ENCODE data around the gene DAPK2. TPM values are rescaled to one million over a fixed set of nuclear protein-coding genes. Genes with fewer than 3 reads are reported as not detected.

Gene DAPK2
- total RNA-seq, 1 experiment from 2014 or later = under 0.01 TPM

DNA sequence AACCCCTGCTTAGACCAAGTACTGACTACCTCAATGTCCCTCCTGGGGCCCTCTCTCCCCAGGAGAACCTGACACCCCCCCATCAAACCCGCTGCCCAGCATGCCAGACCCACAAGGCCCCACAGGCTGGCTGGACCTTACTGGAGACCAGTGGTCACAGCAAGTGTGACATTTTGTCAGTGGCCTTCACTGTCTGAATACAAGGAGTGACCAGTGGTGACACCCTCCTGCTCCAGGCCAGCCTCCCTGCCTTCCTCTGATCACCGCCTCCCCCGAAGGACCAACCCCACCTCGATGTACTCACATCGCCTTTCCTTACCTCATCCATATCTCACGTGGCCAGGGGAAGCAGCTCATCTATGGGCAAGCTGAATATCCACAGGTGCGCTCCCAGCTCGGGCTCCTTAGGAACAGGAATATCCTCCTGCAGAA, 150.5 kb downstream of the DAPK2 start:
- no peak for DNase-seq (ENCODE audit: low read depth)

DNA sequence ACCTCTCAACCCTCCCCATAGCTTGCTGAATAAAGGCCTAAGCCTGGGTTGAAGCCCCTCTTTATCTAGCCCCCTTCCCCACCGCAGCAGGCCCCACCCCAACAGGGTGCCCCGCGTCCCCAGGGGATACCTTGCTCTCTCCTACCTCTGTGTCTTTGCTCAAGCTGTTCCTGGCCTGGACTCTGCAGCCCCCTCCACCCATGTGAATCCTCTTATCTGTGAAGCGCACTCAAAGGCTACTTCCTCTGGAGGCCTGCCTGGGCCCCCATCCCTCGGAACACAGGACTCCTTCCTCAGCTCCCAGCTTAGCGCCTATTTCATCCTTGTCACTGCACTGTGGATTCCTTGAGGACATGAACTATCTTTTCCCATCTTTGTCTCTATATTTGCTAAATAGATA, 151.1 kb downstream of the DAPK2 start:
- no peak for DNase-seq (ENCODE audit: low read depth)

DNA sequence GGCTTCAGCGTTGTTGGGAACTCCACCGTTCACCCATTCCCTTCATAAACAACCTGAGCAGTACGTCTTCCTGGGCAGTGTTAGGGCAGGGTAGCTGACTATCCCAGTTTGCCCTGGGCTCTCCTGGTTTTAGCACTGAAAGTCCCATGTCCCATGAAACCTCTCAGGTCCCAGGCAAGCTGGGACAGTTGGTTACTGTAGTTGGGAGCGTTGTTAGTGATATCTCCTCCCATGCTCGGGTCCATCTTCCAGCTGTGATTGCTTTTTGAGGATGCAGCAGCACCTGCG, 151.7 kb downstream of the DAPK2 start:
- DNase-seq (ENCODE audit: low read depth) = no peak

DNA sequence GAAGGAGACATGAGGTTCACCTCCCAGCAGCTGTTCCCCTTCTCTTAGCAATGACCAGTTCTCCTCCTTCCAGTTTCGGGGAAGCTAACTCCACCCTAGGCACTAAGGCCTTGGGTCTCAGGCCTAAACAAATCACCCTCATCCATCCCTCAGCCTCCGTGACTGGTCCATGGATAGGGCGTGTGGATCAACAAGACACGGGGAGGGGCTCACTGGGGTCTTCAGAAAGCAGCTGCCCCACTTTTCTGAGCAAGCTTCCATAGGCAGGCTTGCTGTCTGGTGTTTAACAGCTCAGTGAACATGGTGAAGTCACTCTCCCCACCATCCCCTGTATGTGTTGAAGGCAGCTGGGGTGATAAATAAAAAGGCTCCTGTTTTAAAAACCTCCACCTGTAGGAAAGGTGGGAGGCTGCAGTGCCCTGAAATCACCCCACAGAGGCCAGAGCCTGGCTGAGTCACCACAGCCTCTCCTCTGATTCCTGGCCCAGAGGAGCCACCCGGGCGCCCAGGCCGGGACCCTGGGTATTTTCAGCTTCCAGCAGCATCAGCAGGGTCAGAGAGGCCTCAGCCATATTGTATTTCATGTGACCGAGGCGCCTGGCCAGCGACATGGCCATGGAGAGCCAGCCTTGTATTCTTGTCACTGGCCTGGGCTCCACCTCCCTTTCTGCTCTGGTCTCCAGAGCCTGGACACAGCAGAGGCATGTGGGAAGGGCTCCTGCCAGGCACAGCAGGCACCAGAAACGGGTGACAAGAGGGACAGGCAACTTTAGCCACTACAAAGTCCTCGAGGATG, 152.2 kb downstream of the DAPK2 start:
- no peak for DNase-seq (ENCODE audit: low read depth)

DNA sequence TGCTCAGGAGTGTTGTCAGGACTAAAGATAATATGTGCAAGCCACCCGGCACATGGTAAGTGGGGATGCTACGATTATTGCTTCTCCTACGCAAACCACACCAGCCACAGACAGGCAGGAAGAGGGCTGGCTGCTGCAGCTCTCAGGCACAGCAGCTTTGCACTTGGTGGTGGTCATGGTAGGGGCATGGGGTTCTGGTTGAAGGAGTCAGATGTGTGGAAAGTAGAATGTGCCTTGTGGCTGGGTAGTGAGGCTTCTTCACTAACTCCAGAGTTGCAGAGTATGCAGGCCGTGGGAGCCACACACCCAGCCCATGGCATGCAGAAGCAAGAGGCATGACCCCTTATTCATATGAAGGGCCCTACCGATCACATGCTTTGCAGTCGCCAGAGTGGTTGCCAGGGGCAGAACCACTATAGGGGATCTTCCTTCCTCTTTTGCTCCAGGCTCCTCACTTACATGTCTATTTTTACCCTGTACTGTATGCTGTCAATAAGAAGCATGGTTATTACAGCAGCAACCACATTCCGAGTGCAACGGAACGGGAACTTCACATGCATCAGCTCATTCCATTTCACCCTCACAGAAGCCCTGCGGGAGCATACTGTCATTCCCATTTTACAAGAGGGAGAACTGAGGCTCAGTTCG, 153.4 kb downstream of the DAPK2 start:
- DNase-seq (ENCODE audit: low read depth) = peak; percentile 21

DNA sequence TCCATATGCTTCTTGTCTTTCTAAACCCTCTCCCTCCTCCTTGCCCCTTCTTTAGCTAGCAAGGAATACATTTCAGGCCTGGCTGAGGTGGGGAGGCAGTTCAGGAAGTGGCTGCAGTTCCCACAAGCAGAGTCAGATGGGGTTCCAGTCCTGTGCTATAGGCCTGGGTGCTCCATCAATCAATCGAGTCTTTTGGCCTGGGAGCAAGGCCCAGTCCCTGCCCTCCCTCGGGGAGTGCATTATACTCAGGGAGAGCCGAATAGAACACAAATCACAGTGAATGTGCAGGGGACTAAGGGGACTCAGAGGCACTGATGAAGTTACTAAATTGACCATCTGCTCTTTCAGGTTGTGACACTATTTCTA, 154.5 kb downstream of the DAPK2 start:
- DNase-seq (ENCODE audit: low read depth) = no peak

DNA sequence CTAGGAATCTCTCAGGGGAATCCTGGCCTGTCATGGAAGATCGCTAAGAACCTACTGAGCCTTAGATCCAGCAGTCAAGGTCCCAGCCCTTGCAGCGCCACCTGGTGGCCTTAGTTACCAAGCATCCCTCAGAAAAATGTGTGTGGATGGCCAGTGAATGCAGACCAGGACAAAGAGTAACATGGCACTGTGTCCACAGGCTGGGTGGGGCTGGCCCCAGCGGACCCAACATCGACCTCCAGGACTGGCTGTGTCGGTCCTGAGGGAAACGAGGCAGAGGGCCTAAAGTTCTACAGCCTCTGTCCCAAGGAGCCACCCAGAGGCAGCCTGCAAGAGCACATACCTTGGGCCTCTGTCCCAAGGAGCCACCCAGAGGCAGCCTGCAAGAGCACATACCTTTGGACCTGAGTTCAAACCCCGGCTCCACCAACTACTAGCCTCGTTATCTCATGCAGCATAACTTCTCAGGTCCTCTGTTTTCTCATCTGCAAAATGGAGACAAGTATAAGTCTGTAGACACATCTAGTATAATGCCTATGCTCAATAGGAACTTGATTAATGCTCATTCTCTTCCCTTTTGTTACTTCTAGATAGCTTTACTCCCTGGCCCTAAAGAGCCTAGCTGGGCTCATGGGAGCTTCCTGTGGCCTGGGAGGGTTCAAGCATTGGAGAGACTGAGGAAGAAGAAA, 155.1 kb downstream of the DAPK2 start:
- peak; percentile 76 for DNase-seq (ENCODE audit: low read depth)

DNA sequence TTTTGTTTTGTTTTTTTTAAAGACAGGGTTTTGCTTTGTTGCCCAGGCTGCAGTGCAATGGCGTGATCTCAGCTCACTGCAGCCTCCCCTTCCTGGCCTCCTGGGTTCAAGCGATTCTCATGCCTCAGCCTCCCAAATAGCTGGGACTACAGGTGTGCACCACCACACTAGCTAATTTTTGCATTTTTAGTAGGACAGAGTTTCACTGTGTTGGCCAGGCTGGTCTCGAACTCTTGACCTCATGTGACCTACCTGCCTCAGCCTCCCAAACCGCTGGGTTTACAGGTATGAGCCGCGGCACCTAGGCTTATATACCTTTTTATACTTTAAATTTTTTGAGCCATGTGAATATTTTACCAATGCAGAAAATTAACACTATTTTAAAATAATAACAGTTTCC, 155.7 kb downstream of the DAPK2 start:
- no peak for DNase-seq (ENCODE audit: low read depth)

DNA sequence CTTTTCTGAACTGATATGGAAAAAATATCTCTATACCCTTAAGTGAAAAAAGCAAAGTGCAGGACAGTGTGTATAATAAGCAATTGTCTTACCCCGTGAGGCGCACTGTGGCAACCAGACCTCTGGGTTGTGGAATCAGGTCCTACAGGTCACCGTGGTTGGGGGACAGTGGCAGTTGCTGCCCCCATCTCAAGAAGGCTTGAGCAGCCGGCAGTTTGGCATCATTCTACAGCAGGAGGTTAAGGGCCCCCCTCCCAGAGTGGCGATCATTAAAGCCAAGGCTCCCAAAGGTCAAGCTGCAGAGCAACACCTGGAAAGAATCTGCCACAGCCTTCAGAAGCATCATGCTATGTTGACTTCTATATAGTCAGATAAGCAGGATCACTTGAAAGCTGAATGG, 156.5 kb downstream of the DAPK2 start:
- no peak for DNase-seq (ENCODE audit: low read depth)

DNA sequence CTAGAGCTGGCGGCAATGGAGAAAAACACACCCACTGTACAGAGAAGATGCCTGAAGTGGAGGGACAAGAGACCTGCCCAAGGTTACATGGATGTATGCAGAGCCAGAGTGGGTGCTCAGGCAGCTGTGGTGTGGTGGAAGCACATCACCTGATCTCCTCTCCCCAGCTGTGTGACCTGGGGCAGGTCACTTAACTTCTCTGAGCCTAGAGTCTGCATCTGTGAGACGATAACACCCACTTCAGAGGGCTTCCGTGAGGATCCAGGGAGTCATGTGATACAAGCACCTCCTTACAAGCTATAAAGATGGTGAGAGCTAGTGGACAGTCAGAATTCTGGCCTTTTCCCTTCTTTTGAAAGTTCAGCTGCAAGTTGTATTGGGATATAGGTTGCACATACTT, 157.5 kb downstream of the DAPK2 start:
- DNase-seq (ENCODE audit: low read depth) = no peak

DNA sequence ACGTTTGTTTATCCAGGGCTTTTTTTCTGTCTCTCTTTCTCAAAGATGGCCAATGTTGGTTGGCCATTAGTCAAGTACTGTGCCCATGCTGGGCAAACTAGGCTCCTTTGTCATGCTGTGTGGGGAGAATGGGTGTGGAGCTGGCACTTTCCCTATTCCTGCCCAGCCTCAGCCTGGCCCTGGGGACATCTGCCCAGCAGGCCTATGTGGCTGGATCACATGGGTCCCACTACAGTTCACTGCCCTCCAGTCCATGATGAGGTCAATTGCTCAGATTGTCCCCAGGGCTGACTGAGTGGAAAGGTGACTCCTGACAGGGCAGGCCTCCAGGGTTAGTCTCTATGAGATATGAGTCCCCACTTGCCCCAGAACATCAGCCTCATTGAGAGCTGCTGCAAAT, 158.1 kb downstream of the DAPK2 start:
- no peak for DNase-seq (ENCODE audit: low read depth)

DNA sequence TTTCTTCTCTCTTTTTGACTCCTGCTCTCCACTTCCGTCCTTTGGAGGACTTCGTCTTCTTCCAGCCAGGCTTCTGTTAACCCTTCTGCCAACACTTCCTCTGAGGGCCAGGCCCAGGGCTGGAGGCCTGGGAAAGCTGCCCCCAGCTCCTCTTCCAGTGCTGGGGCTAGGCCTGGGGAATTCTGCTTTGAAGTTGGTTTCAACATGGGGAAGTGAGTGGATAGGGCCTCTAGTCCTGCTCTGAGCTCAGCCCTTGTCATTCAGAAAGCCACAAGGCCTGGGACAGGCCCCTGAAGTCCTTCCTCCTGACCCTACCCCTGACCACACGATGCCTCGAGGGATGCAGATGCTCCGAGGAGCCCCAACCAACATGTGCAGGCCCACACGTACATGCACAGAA, 158.7 kb downstream of the DAPK2 start:
- peak; percentile 49 for DNase-seq (ENCODE audit: low read depth)

DNA sequence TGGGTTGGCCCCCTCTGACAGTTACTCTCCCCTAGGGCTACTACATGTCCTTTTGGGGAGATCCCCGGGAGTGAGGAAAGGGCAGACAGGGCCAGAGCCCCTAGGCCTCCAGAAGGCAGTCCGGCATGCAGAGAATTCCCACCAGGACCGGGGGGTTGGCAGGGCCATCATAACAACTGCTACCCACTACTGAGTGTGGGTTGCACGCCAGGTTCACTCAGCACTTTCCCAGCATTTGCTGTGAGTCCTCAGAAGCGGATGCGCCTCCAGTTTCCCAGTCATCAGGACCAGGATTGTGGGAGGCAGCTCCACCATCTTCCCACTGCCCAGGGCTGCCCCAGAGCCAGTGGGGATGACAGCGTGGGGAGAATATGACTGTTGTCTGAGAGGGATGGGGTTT, 161.3 kb downstream of the DAPK2 start:
- DNase-seq (ENCODE audit: low read depth) = no peak

DNA sequence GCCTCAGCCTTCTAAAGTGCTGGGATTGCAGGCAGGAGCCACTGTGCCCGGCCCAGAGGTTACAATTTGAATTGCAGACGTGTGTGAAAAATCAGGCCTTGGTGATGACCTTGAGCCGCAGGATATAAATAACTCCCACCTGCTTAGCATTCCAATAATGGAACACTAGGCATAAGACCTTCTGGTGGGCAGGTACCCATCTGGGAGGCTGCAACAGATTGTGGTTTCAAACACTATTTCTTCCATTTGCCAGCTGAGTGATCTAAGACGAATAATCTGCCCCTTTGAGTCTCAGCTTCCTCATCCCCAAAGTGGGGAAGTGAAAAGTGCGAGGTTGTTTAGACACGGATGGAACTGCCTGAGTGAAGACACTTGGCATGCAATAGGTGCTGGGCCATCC, 164.9 kb downstream of the DAPK2 start:
- no peak for DNase-seq (ENCODE audit: low read depth)

DNA sequence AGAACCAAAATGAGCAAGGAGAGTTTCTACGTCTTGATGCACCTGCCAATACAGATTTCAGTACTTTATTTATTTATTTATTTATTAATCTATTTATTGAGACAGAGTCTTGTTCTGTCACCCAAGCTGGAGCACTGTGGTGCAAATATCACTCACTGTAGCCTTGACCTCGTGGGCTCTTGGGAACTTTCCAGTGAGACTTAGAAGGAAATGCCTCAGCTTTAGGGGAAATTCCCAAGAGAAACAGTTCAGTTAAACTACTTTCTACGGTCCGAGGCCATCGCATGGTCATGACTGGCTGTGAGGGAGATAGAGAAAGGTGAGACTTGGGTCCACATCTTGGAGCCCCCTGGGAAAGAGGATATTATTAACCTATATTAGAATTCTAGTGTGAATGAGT, 165.5 kb downstream of the DAPK2 start:
- no peak for DNase-seq (ENCODE audit: low read depth)

DNA sequence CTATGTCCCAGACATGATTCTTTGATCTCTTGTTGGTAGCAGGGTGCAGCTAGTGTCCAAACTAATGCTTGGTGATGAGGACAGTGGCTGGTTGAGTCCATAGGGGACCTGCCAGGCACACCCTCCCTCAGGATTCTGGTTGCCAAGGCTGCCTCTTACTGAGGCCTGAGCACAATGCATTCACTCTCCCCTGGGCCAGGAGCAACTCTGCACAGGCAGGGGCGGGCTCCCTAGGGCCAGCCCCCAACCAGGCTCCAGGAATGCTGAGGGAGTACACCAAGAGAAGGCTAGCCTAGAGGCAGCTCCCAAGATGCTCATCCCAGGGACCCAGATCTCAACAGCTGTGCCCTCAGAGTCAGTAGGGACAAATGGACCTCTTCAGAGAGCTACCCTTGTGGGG, 166.3 kb downstream of the DAPK2 start:
- no peak for DNase-seq (ENCODE audit: low read depth)

DNA sequence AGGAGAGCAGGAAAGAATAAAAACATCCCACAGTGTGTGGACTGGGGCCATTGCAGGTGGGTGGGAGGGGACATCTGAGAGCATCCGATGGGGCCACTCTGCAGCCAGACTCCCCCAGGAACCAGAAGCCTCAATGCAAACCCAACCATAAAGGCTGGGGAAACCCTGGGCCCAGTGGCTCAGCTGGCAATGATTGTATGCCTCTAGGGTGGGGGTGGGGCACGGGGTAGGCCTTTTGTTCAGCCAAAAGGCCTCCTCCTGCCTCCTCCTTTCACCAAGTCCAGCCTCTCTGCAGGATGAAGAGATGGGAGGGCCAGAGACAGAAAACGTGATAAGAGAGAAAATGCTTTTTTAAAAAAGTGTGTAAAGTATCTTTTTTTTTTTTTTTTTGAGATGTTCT, 167.1 kb downstream of the DAPK2 start:
- no peak for DNase-seq (ENCODE audit: low read depth)

DNA sequence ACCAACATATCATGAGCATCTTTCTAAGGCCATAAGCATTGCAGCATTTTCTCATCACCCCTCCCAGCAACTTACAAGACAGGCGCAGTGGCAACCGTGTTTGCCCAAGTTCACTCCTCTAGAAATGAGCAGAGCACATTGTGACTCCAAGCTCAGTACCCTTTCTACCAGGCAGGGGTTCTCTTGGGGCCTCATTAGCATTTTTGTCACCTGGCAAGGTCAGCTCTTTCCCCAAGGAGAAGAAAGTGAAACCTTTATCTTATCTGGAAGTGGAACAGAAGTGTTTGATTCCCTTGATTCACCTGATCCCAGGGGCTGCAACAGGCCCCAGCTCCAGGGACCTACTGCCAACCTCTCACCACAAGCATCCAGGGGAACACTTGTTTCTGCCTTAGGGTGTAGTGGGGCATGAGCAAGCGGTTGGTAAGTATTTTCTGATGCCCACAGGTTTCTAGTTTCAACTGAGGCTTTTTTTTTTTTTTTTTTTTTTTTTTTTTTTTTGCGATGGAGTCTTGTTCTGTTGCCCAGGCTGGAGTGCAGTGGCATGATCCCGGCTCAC, 168.5 kb downstream of the DAPK2 start:
- no peak for DNase-seq (ENCODE audit: low read depth)

DNA sequence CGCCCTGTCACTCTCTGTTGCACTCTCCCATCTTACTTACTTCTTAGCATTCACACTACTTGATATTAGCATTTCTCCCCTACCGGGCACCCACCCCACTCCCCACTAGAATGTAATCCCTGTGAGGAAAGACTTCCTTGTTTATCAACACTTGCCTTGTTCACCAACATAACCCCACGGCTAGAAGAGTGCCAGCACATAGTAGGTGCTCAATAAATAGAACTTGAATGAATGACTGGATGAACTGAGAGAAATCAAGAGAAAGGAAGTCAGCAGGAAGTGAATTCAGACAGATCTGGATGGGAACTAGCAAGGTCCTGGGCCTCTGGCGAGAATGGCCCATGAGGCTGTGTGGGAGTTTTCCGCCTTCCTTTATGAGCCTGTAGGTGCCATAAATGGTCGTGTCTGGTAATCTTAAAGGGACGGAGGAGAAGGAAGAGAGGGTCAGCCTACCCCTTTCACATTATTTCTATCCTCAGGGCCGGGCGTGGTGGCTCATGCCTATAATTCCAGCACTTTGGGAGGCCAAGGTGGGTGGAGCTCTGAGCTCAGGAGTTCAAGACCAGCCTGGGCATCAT, 170.1 kb downstream of the DAPK2 start:
- no peak for DNase-seq (ENCODE audit: low read depth)

DNA sequence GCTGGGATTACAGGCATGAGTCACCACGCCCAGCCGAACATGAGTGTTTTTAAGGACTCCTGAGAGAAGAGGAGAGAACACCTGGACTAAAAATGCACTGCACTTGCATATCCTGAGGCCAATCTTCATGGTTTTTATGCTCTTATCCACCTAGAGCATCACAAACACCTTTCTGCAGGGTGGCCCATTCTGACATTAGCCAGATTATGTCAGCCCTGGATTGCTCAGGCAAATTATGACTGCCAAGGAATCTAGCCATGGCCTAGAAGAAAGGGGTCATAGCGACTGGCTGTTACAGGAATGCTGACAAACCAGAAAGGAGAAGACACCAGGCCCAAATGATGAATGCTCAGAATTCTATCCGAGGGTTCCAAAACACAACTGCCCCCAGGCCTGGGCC, 171.7 kb downstream of the DAPK2 start:
- DNase-seq (ENCODE audit: low read depth) = no peak

DNA sequence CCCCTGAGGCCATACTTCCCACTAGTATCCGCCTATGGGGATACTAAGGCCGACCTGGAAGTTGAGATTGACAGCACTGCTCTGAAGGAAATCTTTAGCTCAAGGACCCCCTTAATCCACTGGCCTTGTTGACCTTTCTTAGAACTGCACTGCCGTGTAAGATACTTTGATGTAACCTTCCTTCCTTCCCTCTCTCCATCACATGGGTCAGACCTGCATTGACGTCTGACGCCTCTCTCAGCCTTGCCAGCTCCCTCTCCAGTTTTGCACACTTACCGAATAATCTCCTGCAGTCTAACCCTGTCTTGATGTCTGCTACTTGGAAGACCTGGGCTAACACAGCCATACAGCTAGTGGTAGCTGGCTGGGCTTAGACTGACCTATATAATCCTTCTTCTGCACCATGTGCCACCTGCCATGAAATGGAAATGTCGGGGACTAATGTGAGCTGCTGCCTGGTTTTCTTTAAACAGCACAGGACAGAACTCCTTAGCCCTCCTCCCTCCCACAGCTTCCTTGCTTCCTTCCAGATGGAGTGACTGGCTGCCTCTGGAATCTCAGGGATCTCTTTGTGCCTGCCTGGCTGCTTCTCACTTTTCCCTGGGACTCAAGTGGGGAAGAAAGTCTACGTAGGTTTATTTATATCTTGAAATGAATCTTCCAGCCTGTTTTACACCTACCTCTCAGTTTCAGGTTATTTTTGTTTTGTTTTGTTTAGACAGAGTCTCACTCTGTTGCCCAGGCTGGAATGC, 173.3 kb downstream of the DAPK2 start:
- DNase-seq (ENCODE audit: low read depth) = no peak

Measured in RPMI7951 (cell line).